NB4 (cell line): Measurements from ENCODE around the gene SAMD13.
"Not testable (repeated sequence)": the region's sequence is repeated elsewhere in the genome, so short reads cannot be mapped to it uniquely, and the experiment has no call there.

Experiments used
- MYC ChIP-seq: IDR thresholded peaks from 2 replicates; pipeline ENCODE4 v1.6.1; 2011; ENCODE audit warnings: low read depth, low read length
- POLR2A ChIP-seq: IDR thresholded peaks from 2 replicates; pipeline ENCODE4 v1.6.1; 2011; ENCODE audit warnings: mild to moderate bottlenecking; ENCODE audit not compliant: insufficient read length; ENCODE audit errors: extremely low read depth
- TF ChIP-seq, protein P1 (sequence below): IDR thresholded peaks from one replicate; pipeline ENCODE4 v1.5.1; 2012; ENCODE audit warnings: low read depth, low read length

DNA sequence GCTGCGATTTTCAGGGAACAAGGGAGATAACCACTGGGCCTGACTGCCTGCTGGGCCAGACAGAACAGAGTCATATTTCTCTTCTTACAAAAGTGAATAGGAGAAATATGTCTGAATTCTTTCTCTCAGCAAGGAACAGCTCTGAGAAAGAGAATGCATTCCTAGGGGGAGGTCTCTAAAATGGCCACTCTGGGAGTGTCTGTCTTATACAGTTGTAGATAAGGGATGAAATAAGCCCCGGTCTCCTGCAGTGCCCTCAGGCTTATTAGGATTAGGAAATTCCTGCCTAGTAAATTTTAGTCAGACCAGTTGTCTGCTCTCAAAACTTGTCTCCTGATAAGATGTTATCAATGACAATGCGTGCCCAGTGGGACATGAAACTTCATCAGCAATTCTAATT is 14.1 kb upstream of the SAMD13 start:
- TF ChIP-seq, protein P1, sequence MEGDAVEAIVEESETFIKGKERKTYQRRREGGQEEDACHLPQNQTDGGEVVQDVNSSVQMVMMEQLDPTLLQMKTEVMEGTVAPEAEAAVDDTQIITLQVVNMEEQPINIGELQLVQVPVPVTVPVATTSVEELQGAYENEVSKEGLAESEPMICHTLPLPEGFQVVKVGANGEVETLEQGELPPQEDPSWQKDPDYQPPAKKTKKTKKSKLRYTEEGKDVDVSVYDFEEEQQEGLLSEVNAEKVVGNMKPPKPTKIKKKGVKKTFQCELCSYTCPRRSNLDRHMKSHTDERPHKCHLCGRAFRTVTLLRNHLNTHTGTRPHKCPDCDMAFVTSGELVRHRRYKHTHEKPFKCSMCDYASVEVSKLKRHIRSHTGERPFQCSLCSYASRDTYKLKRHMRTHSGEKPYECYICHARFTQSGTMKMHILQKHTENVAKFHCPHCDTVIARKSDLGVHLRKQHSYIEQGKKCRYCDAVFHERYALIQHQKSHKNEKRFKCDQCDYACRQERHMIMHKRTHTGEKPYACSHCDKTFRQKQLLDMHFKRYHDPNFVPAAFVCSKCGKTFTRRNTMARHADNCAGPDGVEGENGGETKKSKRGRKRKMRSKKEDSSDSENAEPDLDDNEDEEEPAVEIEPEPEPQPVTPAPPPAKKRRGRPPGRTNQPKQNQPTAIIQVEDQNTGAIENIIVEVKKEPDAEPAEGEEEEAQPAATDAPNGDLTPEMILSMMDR: not testable (repeated sequence)
- not testable (repeated sequence) for TF ChIP-seq POLR2A, MYC
